Mesothelial cell of epicardium (in vitro differentiated cells): Measurements from ENCODE around the gene WTIP. TPM values are rescaled to one million over a fixed set of nuclear protein-coding genes. Genes with fewer than 3 reads are reported as not detected.
A peak's percentile ranks its signal among the peaks of the same experiment; 100 is the strongest.

Experiments
- DNase-seq, 2 experiments: peaks; one replicate each; pipeline ENCODE4 v3.0.0; 2021; ENCODE audit warnings: low spot score in 2 of 2; ENCODE audit not compliant: unreplicated experiment in 2 of 2
- H3K27ac Mint-ChIP-seq: 2 replicates; pipeline ENCODE4 v1.8.0; 2021; ENCODE audit warnings: mixed read lengths
- H3K27me3 Mint-ChIP-seq: 2 replicates; pipeline ENCODE4 v1.8.0; 2021; ENCODE audit warnings: low read depth, mixed read lengths
- H3K36me3 Mint-ChIP-seq: 2 replicates; pipeline ENCODE4 v1.8.0; 2021; ENCODE audit warnings: mixed read lengths
- H3K4me1 Mint-ChIP-seq: 2 replicates; pipeline ENCODE4 v1.8.0; 2021; ENCODE audit warnings: mixed read lengths
- H3K4me3 Mint-ChIP-seq: 2 replicates; pipeline ENCODE4 v1.8.0; 2021; ENCODE audit warnings: mild to moderate bottlenecking, moderate library complexity, mixed read lengths
- H3K9me3 Mint-ChIP-seq: 2 replicates; pipeline ENCODE4 v1.8.0; 2021; ENCODE audit warnings: mixed read lengths
- CTCF ChIP-seq: fragments of 200-600 bp; sonication (generic); IDR thresholded peaks from one replicate; pipeline ENCODE4 v1.5.0; 2021; ENCODE audit warnings: antibody characterized with exemption; ENCODE audit not compliant: unreplicated experiment
- total RNA-seq: library from RNA; stranded (reverse); gene quantifications from 3 replicates; pipeline ENCODE4 v1.2.1, GENCODE V29; 2021

The WTIP gene
- total RNA-seq, 1 donor from 2014 or later: 42.3 TPM

GRCh38 chr19:34502582-34503411, 21.2 kb downstream of the WTIP start:
- Mint-ChIP-seq H3K27ac (no peak overlapping the region), H3K27me3 (no peaks in the 10 kb centered on the region), H3K9me3 (no peaks in the 10 kb centered on the region), H3K36me3 (peaks cover 7% of the 10 kb centered on the region), H3K4me1 (peaks cover 3% of the 10 kb centered on the region), H3K4me3 (no peak overlapping the region)
- peak in 1 of 2 experiments; percentile 28 for DNase-seq
- TF ChIP-seq CTCF: no peak

GRCh38 chr19:34503531-34504272, 22.1 kb downstream of the WTIP start:
- peak in 1 of 2 experiments; percentile 30 for DNase-seq
- H3K9me3 Mint-ChIP-seq: no peaks in the 10 kb centered on the region
- no peak overlapping the region for H3K27ac Mint-ChIP-seq
- H3K27me3 Mint-ChIP-seq: no peaks in the 10 kb centered on the region
- no peak overlapping the region for H3K4me3 Mint-ChIP-seq
- peaks cover 1% of the 10 kb centered on the region for H3K36me3 Mint-ChIP-seq
- peaks cover 3% of the 10 kb centered on the region for H3K4me1 Mint-ChIP-seq
- no peak for TF ChIP-seq CTCF

GRCh38 chr19:34504273-34504808, 22.8 kb downstream of the WTIP start:
- Mint-ChIP-seq H3K9me3 (no peaks in the 10 kb centered on the region), H3K4me3 (no peak overlapping the region), H3K4me1 (peaks cover 3% of the 10 kb centered on the region), H3K36me3 (peaks cover 1% of the 10 kb centered on the region), H3K27ac (no peak overlapping the region), H3K27me3 (peaks cover 3% of the 10 kb centered on the region)
- no peak for TF ChIP-seq CTCF
- DNase-seq: no peak

GRCh38 chr19:34504809-34505291, 23.3 kb downstream of the WTIP start:
- Mint-ChIP-seq H3K4me1 (peaks cover 3% of the 10 kb centered on the region), H3K27ac (no peak overlapping the region), H3K4me3 (no peak overlapping the region), H3K36me3 (peaks cover 1% of the 10 kb centered on the region), H3K27me3 (peaks cover 3% of the 10 kb centered on the region), H3K9me3 (no peaks in the 10 kb centered on the region)
- TF ChIP-seq CTCF: no peak
- no peak for DNase-seq

GRCh38 chr19:34505321-34506025, 23.9 kb downstream of the WTIP start:
- TF ChIP-seq CTCF: no peak
- Mint-ChIP-seq H3K4me1 (peaks cover 3% of the 10 kb centered on the region), H3K27me3 (peaks cover 3% of the 10 kb centered on the region), H3K9me3 (peaks cover under 1% of the 10 kb centered on the region), H3K36me3 (peaks cover 1% of the 10 kb centered on the region), H3K27ac (no peak overlapping the region), H3K4me3 (no peak overlapping the region)
- no peak for DNase-seq
